Activated naive CD4-positive, alpha-beta T cell treated with anti-CD3 and anti-CD28 coated beads, Interleukin-2, amount 50 U/mL, for 16 hours (primary cell): ENCODE measurements around the gene FOXK2.
A peak's percentile ranks its signal among the peaks of the same experiment; 100 is the strongest.

ENCODE experiments used
- DNase-seq: peaks from one replicate; pipeline ENCODE4 v3.0.0-alpha.2; 2020

The FOXK2 gene

DNA sequence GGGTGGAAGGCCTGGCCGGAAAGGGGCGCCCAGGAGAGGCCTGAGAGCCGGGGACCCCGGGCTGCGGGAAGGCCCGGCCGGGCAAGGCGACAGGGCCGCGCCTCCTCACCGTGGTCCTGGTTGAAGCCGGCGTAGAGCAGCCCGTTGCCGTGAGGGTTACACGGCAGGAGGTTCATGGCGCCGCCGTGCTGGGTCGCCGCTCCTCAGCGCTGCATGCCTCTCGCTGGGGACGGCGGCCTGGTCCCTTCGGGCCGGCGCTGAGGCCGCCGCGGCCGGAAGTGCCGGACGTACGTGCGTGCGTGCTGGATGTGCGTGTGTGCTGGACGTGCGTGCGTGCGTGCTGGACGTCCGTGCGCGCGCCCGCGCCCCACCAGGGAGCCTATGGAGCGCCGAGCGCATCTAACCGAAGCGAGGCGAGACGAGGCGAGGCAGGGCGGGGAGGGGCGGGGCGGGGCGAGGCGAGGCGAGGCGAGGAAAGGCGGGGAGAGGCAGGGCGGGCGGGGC lies 128.7 kb downstream of the FOXK2 start, which contains the start of gene WDR45B:
Gene WDR45B, minus strand, starts transcription at position 280 of the 504 bp plus-strand sequence. Its CDS starts 104 bp downstream, at position 176.
- DNase-seq = peak; percentile 90

DNA sequence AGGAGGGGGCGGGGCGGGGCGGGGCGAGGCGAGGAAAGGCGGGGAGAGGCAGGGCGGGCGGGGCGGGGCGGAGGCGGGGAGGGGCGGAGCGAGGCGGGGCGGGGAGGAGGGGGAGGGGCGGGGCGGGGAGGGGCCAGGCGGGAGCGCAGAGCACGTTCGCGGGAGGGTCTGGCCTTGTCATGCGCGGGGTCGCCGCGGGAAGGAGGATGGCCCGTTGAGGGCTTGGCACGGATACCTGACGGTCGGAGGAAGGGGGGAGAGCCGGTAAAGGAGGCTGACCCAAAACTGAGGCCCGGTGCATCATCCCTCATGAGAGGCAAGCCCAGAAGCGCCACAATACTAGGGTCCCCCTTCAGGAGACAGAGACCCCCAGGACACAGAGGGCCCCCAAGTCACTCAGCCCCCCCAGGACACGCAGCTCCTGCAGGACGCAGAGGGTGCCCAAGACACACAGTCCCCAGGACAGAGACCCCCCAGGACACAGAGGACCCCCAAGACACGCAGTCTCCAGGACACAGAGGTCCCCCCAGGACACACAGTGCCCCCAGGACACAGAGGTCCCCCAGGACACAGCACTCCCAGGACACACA lies 129.3 kb downstream of the FOXK2 start:
- DNase-seq = peak; percentile 38

DNA sequence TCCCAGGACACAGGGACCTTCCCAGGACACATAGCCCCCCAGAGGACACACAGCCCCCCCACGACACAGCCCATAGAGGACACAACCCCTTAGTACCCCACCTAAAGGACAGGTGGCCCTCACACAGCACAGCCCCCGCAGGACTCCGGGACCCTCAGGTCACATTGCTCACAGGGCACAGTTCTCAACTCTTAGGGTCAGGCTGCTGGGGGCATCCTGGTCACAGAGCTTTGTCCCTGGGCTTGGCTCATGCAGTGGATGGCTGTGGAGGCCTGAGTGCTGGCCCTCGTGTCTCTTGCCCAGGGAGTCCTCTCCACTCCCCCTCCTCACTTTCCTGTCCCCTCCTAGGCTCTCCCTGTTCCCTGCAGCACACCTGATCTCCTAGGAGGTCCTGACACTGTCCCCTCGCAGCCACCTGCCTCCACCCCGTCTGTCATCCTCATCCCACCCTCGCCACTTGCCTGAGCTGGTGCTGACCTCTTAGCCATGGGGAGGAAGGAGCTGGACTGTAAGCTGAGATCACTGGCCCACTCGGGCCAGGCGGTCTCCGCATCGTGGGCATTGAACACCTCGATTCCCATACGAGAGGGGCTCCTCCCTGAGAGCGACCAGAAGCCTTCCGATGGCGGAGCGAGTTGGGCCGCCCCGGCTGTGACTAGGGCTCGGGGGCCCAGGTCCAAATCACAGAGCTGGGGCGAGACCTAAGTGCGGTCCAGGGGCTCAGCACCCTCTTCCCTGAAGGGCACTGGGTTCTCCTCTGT lies 130.1 kb downstream of the FOXK2 start:
- DNase-seq = no peak

DNA sequence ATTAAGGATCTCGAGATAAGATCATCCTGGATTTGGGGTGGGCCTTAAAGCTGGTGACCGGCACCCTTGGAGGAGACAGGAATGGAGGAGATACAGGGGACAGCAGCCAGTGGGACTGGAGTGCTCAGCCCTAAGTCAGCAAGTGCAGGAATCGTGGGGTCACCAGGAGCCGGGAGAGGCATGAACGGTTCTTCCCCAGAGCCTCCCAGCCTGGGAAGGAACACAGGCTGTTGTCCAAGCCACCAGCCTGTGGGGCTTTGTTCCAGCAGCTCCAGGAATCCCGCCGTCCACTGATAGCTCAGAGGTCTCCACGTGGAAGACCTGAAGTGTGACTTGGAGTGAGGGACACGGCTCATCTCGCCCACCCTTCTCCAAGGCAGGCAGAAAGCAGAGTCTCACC lies 131.2 kb downstream of the FOXK2 start:
- DNase-seq = no peak

DNA sequence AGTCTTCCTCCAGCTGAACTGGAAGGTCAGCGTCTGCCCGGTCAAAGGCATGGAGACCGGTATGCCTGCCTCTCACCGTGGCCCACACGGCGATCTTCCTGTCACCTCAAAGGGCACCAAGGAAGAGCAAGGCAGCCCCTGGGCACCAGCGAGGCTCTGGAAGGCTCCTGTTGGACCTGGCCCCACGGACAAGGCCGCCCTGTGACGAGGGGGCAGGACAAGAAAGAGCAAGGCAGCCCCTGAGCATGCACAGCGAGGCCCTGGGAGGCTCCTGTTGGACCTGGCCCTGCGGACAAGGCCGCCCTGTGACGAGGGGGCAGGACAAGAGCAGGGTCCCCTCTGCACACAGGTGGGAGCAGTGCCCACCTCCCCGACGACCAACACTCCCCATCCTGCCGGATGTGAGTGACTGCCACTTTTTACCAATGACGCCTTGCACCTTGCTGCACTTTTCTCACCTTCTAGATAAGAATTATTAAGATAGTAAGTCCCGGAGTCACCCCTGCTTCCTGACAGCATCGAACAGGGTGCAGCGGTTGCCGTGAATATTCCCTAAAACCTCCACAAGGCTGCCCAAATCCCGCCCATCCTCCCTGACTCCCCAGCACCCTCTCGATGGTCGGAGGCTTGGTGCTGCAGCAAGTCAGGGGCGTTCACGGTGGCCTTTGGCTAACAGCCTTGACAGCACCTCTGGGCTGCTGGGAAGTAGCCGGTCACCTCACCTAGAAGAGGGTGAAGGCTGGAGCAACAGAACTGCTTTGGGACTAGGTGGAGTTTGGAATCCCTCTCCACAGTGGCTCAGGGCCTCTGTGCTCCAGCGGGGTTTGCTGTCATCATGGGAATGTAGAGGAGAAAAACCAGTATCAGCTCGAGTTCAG lies 134.4 kb downstream of the FOXK2 start:
- DNase-seq = no peak
